ENCODE results near the gene TCL1A.

- TF ChIP-seq, protein P1, sequence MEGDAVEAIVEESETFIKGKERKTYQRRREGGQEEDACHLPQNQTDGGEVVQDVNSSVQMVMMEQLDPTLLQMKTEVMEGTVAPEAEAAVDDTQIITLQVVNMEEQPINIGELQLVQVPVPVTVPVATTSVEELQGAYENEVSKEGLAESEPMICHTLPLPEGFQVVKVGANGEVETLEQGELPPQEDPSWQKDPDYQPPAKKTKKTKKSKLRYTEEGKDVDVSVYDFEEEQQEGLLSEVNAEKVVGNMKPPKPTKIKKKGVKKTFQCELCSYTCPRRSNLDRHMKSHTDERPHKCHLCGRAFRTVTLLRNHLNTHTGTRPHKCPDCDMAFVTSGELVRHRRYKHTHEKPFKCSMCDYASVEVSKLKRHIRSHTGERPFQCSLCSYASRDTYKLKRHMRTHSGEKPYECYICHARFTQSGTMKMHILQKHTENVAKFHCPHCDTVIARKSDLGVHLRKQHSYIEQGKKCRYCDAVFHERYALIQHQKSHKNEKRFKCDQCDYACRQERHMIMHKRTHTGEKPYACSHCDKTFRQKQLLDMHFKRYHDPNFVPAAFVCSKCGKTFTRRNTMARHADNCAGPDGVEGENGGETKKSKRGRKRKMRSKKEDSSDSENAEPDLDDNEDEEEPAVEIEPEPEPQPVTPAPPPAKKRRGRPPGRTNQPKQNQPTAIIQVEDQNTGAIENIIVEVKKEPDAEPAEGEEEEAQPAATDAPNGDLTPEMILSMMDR (tag by site-specific recombination; IDR thresholded peaks at IDR 0.05): no peak
- TF ChIP-seq, protein P2, sequence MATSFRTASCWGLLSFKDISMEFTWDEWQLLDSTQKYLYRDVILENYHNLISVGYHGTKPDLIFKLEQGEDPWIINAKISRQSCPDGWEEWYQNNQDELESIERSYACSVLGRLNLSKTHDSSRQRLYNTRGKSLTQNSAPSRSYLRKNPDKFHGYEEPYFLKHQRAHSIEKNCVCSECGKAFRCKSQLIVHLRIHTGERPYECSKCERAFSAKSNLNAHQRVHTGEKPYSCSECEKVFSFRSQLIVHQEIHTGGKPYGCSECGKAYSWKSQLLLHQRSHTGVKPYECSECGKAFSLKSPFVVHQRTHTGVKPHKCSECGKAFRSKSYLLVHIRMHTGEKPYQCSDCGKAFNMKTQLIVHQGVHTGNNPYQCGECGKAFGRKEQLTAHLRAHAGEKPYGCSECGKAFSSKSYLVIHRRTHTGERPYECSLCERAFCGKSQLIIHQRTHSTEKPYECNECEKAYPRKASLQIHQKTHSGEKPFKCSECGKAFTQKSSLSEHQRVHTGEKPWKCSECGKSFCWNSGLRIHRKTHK (tag by site-specific recombination; IDR thresholded peaks at IDR 0.05): no peak
- TF ChIP-seq ZNF549 (tag by site-specific recombination; IDR thresholded peaks at IDR 0.05) (no peak), ZNF501 (tag by site-specific recombination; IDR thresholded peaks at IDR 0.05) (no peak)
- TF ChIP-seq, protein P3, sequence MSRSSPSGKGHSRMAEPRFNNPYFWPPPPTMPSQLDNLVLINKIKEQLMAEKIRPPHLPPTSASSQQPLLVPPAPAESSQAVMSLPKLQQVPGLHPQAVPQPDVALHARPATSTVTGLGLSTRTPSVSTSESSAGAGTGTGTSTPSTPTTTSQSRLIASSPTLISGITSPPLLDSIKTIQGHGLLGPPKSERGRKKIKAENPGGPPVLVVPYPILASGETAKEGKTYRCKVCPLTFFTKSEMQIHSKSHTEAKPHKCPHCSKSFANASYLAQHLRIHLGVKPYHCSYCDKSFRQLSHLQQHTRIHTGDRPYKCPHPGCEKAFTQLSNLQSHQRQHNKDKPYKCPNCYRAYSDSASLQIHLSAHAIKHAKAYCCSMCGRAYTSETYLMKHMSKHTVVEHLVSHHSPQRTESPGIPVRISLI (tag by site-specific recombination; IDR thresholded peaks at IDR 0.05): no peak
Measured at GRCh38 chr14:95692109-95692508, 21.8 kb downstream of the TCL1A start.
